ENCODE results near the gene UAP1L1.

UAP1L1 gene

DNA sequence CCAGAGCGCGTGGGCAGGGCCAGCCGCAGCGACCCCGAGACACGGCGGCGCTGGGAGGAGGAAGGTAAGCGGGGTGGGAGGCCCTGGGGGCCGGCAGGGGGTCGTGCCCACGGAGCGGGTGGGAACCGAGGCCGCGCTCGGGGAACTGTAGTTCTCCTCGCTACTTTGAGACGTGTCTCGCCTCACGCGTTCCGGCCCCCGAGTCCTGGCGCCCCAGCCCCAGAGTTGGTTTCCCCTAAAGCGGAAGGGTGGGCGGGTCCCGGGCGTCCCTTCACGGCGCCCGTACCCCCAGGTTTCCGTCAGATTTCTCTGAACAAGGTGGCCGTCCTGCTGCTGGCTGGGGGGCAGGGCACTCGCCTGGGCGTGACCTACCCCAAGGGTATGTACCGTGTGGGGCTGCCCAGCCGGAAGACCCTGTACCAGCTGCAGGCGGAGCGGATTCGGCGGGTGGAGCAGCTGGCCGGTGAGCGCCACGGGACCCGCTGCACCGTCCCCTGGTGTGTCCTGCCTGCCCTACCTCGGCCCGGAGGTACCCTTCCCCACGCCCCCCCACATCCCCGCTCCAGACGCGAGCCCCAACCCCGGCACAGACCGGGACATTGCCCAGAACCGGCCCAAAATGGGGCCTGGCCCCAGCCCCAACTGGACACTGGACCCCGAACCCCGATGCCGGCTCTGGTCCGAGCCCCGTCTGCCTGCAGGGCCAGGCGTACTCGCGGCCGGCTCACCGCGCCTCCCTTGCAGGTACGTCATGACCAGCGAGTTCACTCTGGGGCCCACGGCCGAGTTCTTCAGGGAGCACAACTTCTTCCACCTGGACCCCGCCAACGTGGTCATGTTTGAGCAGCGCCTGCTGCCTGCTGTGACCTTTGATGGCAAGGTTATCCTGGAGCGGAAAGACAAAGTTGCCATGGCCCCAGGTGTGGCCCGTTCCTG lies 709 bp downstream of the UAP1L1 start:
- DNase-seq: peak; percentile 28

DNA sequence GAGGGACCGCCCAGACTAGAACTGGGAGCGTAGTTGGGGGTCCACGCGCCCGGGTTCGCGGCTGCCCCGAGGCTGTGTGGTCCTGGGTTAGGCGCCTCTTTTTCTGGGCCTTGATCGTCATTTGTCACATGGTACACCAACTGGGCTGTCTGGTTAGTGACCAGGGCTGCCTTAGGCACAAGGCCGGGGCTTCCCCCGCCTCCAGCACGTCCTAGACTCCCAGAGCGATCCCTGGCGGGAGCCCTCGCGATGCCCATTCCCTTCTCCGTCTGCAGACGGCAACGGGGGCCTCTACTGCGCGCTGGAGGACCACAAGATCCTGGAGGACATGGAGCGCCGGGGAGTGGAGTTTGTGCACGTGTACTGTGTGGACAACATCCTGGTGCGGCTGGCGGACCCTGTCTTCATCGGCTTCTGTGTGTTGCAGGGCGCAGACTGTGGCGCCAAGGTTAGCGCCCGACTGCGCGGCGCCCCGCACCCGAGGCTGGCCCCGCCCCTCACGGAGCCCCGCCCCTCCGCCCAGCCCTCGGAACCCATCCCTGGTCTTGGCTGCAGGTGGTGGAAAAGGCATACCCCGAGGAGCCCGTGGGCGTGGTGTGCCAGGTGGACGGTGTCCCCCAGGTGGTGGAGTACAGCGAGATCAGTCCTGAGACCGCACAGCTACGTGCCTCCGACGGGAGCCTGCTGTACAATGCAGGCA lies 1.5 kb downstream of the UAP1L1 start:
- DNase-seq: no peak

DNA sequence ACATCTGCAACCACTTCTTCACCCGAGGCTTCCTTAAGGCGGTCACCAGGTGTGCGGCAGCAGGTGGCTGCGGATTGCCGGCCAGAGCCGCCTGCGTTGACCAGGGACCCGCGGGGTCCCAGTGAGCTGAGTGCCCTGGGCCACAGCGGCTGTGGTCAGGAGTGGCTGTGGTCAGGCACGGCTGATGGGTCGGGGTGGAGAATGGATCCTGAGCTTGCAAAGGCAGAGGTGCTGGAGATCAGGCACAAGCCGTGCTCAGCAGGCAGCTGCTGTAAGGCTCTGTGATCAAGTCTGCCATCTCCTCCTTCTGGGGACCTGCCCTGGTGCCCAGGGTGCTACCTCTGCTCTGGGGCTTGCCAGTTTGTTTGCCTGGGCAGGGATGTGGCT lies 2.1 kb downstream of the UAP1L1 start:
- DNase-seq: no peak

DNA sequence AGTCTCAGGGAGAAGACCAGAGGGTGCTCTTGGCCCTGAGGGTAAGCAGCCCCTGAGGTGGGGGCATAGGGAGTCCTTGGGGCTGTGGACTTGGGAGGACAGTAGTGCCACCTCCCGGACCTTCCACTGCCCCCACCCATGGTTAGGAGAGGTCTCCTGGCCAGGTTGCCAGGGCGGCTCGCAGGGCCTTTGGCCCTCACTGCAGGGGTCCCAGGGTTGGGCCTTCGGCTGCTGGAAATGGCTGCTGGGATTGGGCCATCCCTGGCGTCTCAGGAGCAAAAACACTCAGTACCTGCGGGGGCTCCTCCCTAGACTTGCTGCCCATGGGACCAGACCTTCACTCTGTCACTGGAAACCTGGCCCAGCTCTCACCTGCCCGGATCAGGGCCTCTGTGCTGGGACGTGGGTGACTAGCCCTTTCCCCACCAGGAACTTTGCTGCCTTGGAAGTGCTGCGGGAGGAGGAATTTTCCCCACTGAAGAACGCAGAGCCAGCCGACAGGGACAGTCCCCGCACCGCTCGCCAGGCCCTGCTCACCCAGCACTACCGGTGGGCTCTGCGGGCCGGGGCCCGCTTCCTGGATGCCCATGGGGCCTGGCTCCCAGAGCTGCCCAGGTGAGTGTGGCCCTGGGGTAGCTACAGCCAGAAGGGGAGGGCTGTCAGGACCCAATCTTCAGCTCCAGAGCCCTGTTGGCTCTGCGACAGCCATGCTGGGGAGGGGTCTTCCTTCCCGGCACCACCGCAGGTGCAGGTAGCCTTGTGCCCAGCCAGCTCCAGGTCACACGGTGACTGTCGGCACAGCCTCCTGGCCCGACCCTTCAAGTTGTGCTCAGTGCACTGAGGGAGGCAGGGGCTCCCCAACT lies 3.2 kb downstream of the UAP1L1 start:
- no peak for DNase-seq

DNA sequence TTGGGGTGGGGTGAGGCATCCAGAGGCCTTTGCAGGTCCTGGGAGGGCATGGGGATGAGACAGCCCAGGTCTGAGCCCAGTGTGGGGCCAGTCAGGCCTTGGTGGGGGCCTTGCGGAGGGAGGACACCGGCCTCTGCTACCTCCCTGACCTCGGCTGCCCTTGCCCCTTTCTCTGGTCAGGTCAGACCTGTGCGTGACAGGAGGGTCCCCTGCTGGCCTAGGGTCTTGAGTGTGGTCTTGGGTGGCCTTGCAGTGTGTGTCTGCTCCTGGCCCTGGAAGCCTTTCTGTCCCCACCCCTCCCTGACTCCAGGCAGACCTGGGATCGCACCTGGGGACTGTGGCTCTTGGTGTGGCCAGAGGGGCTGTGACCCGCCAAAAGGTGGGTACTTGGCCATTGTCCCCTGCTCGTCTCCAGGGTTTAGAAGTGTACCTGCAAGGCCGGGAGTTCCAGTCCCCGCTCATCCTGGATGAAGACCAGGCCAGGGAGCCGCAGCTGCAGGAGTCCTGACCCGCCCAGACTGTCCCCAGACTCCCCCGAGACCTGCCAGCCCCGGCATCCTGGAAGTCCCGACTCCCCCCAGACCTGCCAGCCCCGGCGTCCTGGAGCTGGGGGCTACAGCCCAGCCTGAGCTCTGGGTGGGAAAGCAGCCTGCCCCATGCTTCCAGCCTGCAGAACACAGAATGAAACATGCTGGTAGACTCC lies 5.1 kb downstream of the UAP1L1 start:
- DNase-seq: no peak

DNA sequence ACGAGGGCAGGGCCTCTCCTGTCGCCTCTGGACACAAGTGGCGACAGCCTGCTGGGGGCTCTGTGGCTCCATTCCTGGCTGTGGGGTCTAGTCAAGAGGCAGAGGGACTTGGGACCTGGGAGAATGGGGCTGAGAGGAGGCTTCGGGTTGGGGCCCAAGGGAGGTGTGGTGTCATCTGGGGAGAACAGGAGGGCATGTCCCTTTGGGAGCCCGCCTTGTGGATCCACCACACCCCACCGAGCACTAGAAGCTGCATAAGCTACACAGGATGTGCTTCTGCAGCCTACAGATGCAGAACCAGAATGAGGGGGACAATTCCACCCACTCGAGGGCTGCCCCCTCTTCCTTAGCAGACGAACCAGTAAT lies 5.6 kb downstream of the UAP1L1 start:
- DNase-seq: no peak

DNA sequence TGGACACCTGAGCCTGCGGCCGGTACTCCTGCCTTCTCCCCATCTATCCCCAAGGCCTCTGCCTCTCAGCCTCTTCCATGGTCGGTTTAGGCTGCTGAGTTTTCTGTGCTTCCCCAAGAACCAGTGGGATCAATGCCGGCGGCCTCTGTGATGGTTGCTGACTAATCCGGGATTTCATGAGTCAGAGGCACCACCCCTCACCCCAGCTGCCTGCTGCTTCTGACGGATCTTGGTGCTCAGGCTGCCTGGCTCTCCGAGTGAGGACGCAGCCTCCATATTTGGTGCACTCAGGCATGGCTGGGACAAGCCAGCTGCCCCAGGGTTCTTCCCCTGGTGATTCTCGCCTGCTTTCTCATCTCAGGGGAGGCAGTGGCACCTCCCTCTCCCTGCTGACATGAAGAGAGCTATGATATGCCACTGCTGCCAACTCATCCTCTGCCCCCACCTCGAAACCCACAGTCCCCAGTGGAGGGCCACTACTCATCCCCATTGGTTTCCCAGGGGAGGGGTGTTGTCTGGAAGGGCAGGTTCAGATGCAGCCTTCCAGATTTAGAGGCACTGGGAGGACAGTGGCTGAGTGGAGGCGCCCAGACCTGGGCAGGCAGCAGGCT lies 6.2 kb downstream of the UAP1L1 start:
- DNase-seq: no peak

DNA sequence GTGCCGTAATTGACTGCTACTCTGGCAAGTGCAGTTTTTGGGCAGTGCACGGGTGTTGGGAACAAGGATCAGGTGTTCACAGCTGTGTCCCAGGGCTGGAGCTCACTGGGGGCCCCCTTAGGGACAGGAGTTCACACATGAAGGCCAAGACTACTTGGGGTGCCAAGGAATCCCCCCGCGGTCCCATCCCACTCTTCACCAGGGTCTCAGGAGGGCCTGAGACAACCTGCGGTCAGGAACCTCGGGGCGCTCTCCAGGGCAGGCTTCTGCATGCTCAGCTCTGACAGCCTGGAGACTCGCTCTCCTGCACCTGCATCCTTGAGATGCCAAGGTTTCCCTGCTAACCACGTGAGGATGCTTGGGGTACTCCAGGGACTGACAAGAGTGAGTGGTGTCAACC lies 7.2 kb downstream of the UAP1L1 start:
- DNase-seq: no peak

DNA sequence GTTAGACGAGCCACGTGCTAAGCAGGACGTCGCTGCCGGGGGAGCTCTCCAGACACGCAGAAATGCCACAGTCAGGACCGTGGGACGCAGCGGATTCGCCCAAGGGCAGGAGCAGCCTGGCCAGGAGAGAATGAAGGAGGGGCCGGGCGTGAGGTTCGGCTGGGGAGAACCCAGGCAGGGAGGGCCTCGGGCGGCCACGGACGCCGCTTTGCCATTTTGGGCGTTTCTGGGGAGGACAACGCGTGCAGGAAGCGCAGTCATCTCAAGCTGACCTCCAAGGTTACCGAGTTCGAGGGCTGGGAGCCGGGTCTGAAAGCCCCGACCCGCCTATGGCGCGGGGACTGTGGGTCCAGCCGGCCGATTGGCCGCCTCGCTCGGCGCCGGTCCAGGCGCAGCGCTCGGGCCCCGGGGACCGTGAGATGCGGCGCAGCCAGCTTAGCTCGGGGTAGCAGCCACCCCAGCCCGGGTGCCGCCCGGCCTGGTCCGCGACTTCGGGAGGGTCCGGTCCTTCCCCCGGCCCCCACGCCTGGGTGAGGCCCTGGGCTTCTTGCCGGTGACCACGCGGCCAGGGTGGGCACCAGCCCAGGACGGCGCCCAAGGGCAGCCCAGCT lies 8.7 kb downstream of the UAP1L1 start:
- DNase-seq: no peak

DNA sequence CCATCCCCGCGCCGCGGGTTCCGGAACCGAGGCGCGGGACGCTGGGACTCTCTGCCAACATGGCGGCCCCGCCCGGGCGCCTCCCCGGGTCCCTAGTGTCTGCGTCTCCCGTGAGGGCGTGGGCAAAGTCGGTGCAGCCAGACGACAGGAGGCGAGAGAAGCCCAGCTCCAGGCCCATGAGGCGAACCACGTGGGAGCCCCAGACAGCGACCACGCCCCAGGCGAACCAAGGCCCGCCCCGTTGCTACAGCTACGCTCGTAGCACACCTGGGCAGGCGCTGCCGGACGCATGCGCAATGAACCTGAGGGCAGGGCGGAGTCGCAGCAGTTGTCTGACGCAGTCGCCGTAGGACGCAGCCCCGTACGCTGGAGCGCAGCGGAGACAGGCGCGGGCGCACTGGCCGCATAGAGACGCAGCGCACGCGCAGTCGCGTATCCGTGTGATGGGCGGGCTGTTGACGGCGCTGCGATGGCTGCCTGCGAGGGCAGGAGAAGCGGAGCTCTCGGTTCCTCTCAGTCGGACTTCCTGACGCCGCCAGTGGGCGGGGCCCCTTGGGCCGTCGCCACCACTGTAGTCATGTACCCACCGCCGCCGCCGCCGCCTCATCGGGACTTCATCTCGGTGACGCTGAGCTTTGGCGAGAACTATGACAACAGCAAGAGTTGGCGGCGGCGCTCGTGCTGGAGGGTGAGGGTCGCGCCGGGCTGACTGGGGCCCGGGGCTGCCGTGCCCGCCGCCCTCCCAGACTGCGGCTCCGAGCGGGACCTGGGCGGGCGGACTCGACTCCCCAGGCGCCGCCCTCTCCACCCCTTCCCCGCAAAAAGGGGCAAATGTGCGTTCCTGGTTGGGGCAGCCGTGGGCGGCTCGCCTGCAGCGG lies 9.5 kb downstream of the UAP1L1 start, which contains the start of gene MAN1B1:
MAN1B1 (plus strand) TSS at position 455 of the 878 bp plus-strand sequence; CDS start at position 470, 15 bp downstream.
- peak; percentile 98 for DNase-seq

DNA sequence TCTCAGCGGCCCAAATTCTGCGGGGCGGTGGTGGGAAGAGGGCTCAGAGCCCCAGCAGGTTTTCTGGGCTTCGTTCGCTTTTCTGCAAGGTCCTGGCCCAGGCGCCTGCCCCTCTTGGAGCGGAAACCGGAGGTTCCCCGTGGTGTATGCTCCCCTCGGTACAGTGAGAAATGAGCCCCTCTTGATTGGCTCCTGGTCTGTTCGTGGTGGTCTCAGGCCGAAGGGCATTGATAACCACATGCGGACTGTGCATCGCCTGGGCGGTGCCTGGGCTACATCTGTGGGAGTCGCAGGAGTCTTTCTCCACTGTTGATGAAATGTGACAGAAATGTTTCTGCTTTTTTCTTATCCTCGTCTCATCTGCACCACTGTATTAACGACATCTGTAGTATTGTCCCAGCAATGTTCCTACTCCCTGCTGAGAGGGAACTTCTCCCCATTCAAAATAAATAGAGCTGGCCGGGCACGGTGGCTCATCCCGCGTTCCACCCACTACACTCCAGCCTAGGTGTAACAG lies 10.2 kb downstream of the UAP1L1 start:
- no peak for DNase-seq

DNA sequence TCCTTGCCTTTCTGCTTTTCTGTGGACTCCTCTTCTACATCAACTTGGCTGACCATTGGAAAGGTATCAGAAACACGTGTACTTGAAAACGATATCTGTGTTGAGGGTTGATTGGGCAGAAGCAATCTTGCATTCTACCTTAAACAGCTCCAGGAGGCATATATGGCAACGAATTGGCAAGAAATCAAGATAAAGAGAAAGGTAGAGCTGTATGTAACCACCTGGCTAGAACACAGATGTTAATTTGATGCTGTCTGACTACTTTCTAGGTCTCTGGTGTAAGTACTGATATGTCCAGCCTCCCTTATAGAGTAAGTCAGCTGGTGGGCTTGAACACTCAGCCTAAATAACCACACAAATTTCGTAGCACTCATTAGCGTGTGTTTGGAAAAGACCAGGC lies 10.8 kb downstream of the UAP1L1 start:
- DNase-seq: no peak

DNA sequence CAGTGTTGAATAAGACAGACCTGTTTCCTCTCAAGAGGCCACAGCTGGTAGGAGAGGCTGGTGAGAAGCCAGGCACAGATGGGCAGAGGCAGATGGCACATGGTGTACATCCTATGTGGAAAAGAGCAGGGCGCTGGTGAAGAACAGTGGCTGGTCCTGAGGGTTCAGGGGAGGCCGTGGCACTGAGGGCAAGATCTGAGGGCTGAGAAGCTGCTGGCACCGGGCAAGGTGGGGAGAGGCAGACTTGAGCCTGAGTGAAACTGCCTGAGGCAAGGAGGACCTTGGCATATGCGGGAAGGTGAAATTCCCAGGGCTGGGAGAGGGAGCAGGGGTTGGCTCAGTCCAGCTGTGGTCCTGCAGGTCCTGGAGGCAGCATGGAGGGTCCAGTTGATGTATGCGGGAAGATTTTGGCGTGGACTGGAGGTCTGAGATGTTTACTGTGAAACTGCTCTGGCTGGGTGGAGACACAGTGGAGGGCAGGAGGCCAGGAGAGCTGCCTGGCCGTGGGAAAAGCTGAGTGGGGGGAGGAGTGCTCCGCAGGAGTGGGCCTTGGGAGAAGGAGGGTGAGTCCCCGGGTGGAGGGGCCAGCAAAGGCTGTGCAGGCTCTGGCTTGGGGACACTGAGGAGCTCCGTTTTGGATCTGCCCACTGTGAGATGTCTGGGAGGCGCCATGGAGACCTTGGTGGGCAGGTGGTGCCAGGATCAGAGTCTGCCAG lies 12.1 kb downstream of the UAP1L1 start:
- DNase-seq: no peak

DNA sequence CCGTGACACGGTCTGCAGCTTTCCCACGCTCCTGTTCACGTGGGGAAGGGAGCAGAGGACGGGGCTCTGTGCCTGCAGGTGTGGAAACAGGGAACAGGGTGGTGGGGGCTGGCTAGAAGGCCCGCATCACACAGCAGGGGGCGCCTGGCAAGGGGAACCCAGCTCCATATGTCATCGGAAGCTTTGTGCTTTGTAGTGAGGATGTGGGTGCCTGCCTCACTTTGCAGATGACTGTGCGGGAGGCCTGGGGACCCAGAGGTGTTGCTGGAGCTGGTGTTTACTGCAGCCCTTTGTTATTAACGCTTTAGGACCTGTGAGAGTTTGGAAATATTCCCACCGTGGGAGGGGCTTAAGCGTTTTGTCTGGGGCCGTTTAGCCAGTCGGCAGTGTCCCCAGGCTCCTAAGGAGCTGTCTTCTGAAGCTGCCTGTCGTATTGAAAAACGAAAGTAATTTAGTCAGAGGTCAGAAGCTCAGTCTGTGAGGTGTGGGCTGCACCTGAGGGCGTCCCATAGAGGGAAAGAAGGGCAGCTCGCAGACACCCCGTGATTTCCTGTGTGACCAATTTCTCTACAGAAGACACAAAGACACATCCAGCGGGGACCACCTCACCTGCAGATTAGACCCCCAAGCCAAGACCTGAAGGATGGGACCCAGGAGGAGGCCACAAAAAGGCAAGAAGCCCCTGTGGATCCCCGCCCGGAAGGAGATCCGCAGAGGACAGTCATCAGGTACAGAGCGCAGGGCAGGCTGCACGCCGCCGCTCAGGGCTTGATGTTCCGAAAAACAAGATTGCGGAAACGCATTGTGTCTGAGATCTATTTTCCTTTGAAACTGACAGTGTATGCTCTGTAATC lies 18.6 kb downstream of the UAP1L1 start:
- peak; percentile 74 for DNase-seq

DNA sequence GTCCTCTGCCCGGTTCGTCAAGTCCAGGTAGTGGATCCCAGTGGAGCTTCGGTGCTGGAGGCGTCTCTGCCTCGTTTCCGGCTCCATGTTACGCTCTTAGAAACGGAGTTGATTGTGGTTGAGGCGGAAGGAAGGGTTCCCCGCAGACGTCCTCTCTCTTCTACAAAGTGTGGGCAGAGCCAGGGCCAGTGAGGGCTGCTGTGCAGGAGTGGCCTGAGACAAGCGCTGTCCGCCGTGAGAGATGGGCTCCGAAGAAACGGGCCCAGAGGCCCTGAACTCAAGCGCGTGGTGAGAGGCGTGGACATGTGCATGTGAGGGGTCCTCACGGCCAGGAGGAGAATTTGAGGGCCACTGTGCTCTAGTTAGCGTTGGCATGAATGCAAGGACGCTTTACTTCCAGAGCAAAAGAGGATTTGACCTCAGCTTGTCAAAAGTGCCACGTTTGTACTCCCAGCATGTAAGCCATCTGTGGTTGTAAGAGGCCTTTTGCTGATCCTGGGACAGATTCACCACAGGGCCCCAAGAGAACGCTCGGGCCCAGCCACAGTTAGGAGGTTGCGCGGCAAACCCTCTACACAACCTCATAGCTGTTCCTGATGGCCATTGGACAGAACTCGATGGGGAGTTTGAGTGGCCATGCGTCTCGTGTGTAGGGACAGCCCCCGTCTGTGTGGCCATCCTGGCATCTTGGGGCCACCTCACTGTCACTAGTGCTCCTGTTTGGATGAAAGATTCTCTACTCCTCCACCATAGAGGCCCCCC lies 19.6 kb downstream of the UAP1L1 start:
- no peak for DNase-seq

DNA sequence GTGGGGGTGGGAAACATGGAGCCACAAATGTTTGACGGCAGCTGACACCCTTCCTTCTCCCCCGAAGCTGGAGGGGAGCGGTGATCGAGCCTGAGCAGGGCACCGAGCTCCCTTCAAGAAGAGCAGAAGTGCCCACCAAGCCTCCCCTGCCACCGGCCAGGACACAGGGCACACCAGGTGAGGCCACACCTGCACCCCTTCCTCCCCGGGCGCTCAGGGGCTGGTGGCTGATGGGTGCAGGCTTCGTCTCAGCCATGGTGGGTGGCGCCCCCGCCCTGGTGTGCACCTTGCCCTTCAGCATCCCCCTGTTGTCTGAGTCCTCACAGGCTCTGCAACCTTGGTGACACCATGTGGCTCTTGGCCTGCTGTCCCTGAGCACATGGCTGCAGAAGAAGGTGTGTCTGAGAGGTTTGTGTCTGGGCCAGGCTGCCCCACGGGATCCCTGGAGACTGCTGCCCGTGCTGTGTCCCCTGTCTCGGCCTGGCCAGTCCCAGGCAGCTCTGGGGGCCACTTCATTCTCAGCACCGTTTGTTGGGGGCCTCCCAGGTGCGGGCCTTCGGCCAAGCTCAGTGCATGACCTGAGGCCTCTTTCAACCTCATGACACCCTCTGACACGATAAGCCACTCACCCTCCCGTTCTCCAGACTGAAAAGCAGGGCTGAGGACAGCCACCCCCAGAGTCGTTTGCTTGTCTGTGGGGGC lies 20.6 kb downstream of the UAP1L1 start:
- no peak for DNase-seq

DNA sequence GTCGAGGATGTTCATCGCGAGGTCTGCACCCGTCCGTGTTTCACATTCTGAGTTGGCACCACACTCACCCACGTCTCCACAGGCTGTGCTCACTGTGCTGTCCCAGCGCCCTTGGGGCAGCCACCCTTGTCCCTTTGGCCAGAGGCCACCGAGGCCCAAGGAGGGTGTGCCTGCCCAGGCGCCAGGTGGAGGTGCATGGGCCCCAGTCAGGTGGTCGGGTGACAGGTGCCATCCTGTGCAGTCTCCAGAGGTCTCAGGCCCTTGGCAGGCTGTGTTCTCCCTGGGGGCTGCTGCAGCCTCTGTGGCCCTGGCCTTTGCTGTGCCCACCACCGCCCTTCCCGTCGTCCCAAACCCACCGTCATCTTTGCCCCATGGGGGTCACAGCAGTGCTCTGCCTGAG lies 21.9 kb downstream of the UAP1L1 start:
- no peak for DNase-seq

Data from effector CD8-positive, alpha-beta T cell (primary cell).